ENCODE measurements around the gene PRCC.

PRCC gene

GRCh38 chr1:156834322-156834721, 67.0 kb downstream of the PRCC start:
- POLR2A ChIA-PET: interaction anchor here (1.6 kb wide), 1 partner anchor 67 kb away, joined by 3 read pairs; the partner anchor contains the start of gene PRCC
- no peak for DNase-seq (ENCODE audit: extremely low spot score)
- TF ChIP-seq SUZ12 (IDR thresholded peaks at IDR 0.05): no peak
- TF ChIP-seq ARNT (IDR thresholded peaks at IDR 0.05): no peak
- TF ChIP-seq PKNOX1 (IDR thresholded peaks at IDR 0.05): no peak
- TF ChIP-seq HDGF (IDR thresholded peaks at IDR 0.05; ENCODE audit: borderline replicate concordance): no peak
- no peak for TF ChIP-seq TARDBP (IDR thresholded peaks at IDR 0.05)
- no peak for TF ChIP-seq FOXA1 (IDR thresholded peaks at IDR 0.05)
- TF ChIP-seq CTBP1 (IDR thresholded peaks at IDR 0.05; ENCODE audit: borderline replicate concordance): no peak
- TF ChIP-seq L3MBTL2 (conservative IDR thresholded peaks at IDR 0.05): no peak
- TF ChIP-seq BHLHE40 (IDR thresholded peaks at IDR 0.05; ENCODE audit: borderline replicate concordance): no peak
- TF ChIP-seq SP1 (IDR thresholded peaks at IDR 0.05): no peak
- TF ChIP-seq ELF4 (IDR thresholded peaks at IDR 0.05): no peak
- TF ChIP-seq FOXK2 (IDR thresholded peaks at IDR 0.05): no peak
- CTCF ChIA-PET: interaction anchor here (0.5 to 1.3 kb wide), 2 partner anchors 15 to 76 kb away, joined by 3 to 5 read pairs; no protein-coding TSS in a partner anchor

- TF ChIP-seq NFRKB (IDR thresholded peaks at IDR 0.05) (no peak), SUZ12 (IDR thresholded peaks at IDR 0.05) (no peak), ZNF384 (IDR thresholded peaks at IDR 0.05) (no peak), PKNOX1 (IDR thresholded peaks at IDR 0.05) (peak; percentile 59), FOXA1 (IDR thresholded peaks at IDR 0.05) (no peak), CTBP1 (IDR thresholded peaks at IDR 0.05; ENCODE audit: borderline replicate concordance) (no peak)
- ChIA-PET CTCF (interaction anchor here (0.8 to 3.7 kb wide), 4 partner anchors 13 to 92 kb away, joined by 3 to 62 read pairs (median 19); partner anchors contain the start of gene NTRK1), POLR2A (no interaction called here)
- DNase-seq (ENCODE audit: extremely low spot score): no peak
Observed at GRCh38 chr1:156836041-156836654, 68.8 kb downstream of the PRCC start.

- DNase-seq (ENCODE audit: extremely low spot score): no peak
- TF ChIP-seq SUZ12 (IDR thresholded peaks at IDR 0.05) (no peak), LEF1 (IDR thresholded peaks at IDR 0.05; ENCODE audit: borderline replicate concordance) (no peak), ARNT (IDR thresholded peaks at IDR 0.05) (no peak), FOXK2 (IDR thresholded peaks at IDR 0.05) (no peak), FOXA1 (IDR thresholded peaks at IDR 0.05) (no peak), CTBP1 (IDR thresholded peaks at IDR 0.05; ENCODE audit: borderline replicate concordance) (no peak), L3MBTL2 (conservative IDR thresholded peaks at IDR 0.05) (no peak), ELF4 (IDR thresholded peaks at IDR 0.05) (no peak), HDGF (IDR thresholded peaks at IDR 0.05; ENCODE audit: borderline replicate concordance) (no peak), PKNOX1 (IDR thresholded peaks at IDR 0.05) (no peak), NFRKB (IDR thresholded peaks at IDR 0.05) (no peak)
- ChIA-PET POLR2A (interaction anchor here (1.4 kb wide), 1 partner anchor 109 kb away, joined by 5 read pairs; the partner anchor contains the start of genes ISG20L2 and METTL25B), CTCF (interaction anchor here (0.6 to 3.7 kb wide), 7 partner anchors 13 to 91 kb away, joined by 3 to 62 read pairs (median 3); partner anchors contain the start of gene NTRK1)
Observed at GRCh38 chr1:156836892-156837291, 69.6 kb downstream of the PRCC start.

GRCh38 chr1:156838972-156839371, 71.6 kb downstream of the PRCC start:
- POLR2A ChIA-PET: interaction anchor here (1.0 kb wide), 1 partner anchor 52 kb away, joined by 3 read pairs; no protein-coding TSS in a partner anchor
- DNase-seq (ENCODE audit: extremely low spot score): peak; percentile 86
- TF ChIP-seq LEF1 (IDR thresholded peaks at IDR 0.05; ENCODE audit: borderline replicate concordance) (no peak), ARNT (IDR thresholded peaks at IDR 0.05) (no peak), FOXK2 (IDR thresholded peaks at IDR 0.05) (no peak), TARDBP (IDR thresholded peaks at IDR 0.05) (no peak), ELF4 (IDR thresholded peaks at IDR 0.05) (no peak), PKNOX1 (IDR thresholded peaks at IDR 0.05) (no peak), L3MBTL2 (conservative IDR thresholded peaks at IDR 0.05) (no peak), HDGF (IDR thresholded peaks at IDR 0.05; ENCODE audit: borderline replicate concordance) (no peak), NFRKB (IDR thresholded peaks at IDR 0.05) (no peak), FOXM1 (IDR thresholded peaks at IDR 0.05; ENCODE audit: borderline replicate concordance) (no peak), ZNF384 (IDR thresholded peaks at IDR 0.05) (no peak), SP1 (IDR thresholded peaks at IDR 0.05) (no peak), SUZ12 (IDR thresholded peaks at IDR 0.05) (no peak)
- CTCF ChIA-PET: interaction anchor here (0.5 to 3.7 kb wide), 24 partner anchors 9 to 311 kb away, joined by 3 to 62 read pairs (median 4); partner anchors contain the start of genes LRRC71 and NTRK1

GRCh38 chr1:156839426-156840109, 72.2 kb downstream of the PRCC start:
- ChIA-PET POLR2A (no interaction called here), CTCF (interaction anchor here (0.5 to 3.7 kb wide), 19 partner anchors 8 to 310 kb away, joined by 3 to 62 read pairs (median 4); partner anchors contain the start of gene NTRK1)
- DNase-seq (ENCODE audit: extremely low spot score): no peak
- TF ChIP-seq ELF4 (IDR thresholded peaks at IDR 0.05) (no peak), CTBP1 (IDR thresholded peaks at IDR 0.05; ENCODE audit: borderline replicate concordance) (no peak)
